Measurements from ENCODE around the gene ABCA6. TPM values are rescaled to one million over a fixed set of nuclear protein-coding genes. Genes with fewer than 3 reads are reported as not detected.

ABCA6 gene
- total RNA-seq, 2 donors from 2014 or later, result not detected

DNA sequence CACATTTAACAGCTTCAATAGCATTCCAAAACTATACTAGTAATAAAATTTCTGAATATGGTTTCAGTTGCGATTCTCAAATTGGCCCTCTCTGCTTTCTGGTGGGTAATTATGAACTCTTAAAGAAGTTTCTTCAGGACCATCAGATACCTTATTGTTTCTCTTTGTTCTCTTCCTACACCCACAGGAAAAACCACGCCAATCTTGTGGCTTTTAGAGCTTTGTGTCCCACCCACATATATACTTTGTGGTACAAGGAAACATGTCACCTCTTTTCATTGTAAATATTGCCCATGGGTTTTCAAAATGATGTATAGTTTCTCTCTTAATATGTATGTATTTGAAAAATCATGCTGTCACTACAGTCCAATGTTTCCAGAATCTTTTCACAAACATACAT, 93.1 kb downstream of the ABCA6 start:
- H3K9me3 ChIP-seq (ENCODE audit: control insufficient read depth, low read length), result no peaks in the 10 kb centered on the region
- Mint-ChIP-seq H3K4me3 (no peak overlapping the region), H3K4me1 (peaks cover 15% of the 10 kb centered on the region), H3K36me3 (ENCODE audit: low read depth) (no peaks in the 10 kb centered on the region), H3K9me3 (peaks cover 8% of the 10 kb centered on the region), H3K27me3 (ENCODE audit: insufficient read depth) (peaks cover under 1% of the 10 kb centered on the region), H3K27ac (no peak overlapping the region)
- H3K27me3 ChIP-seq (ENCODE audit: control insufficient read depth, insufficient read depth, low read length, poor library complexity, severe bottlenecking), result no peaks in the 10 kb centered on the region
- 70 to 92% methylated on average over 2 of the region's 2 CpGs for WGBS, 2 experiments (ENCODE audit: insufficient coverage in 1 of 2, insufficient read length in 1 of 2)
- no peak for DNase-seq
- TF ChIP-seq, protein P1, sequence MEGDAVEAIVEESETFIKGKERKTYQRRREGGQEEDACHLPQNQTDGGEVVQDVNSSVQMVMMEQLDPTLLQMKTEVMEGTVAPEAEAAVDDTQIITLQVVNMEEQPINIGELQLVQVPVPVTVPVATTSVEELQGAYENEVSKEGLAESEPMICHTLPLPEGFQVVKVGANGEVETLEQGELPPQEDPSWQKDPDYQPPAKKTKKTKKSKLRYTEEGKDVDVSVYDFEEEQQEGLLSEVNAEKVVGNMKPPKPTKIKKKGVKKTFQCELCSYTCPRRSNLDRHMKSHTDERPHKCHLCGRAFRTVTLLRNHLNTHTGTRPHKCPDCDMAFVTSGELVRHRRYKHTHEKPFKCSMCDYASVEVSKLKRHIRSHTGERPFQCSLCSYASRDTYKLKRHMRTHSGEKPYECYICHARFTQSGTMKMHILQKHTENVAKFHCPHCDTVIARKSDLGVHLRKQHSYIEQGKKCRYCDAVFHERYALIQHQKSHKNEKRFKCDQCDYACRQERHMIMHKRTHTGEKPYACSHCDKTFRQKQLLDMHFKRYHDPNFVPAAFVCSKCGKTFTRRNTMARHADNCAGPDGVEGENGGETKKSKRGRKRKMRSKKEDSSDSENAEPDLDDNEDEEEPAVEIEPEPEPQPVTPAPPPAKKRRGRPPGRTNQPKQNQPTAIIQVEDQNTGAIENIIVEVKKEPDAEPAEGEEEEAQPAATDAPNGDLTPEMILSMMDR (conservative IDR thresholded peaks at IDR 0.05), result no peak
- no peaks in the 10 kb centered on the region for H3K36me3 ChIP-seq (ENCODE audit: control insufficient read depth, insufficient read depth, low read length)
- H3K27ac ChIP-seq (ENCODE audit: low read depth, low read length), result no peak overlapping the region
- H3K9ac ChIP-seq (ENCODE audit: extremely low read depth, low read length, poor library complexity, severe bottlenecking), result no peak overlapping the region
- H3K4me3 ChIP-seq (ENCODE audit: low read length), result no peak overlapping the region
- peaks cover 10% of the 10 kb centered on the region for H3K4me1 ChIP-seq (ENCODE audit: control insufficient read depth, insufficient read depth, low read length)

DNA sequence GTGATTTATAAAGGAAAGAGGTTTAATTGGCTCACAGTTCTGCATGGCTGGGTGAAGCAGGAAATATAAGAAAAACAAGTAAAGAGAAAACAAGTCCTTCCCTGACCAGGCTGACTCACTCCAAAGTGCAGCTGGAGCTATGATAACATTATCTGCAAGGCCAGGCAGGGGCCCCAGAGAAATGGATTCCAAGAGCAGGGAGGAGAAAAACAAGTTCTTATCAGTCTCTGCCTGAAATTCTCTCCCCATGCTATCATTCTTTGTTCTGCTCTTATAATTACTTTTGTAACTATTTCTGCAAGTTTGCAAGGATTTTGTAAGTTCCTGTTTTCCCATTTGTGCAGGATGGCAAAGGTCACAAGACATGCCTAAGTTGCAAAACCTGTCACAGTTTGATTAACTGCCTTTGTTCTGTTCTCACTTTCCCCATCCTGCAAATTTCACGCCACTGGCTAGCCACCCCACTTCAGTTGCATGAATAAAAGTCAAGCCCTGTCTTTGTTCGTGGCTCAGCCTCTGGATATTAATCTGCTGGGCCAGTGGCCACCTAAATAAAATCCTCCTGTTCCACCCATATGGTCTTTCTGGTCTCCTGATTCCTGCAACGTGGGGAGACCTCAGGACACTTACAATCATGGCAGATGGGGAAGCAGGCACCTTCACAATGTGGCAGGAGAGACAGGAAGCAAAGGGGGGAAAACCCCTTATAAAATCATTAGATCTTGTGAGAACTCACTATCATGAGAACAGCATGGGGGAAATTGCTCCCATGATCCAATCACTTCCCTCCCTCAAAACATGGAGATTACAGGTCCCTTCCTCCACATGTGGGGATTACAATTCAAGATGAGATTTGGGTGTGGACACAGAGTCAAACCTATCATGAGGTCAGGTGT, 94.1 kb downstream of the ABCA6 start:
- no peaks in the 10 kb centered on the region for H3K9me3 ChIP-seq (ENCODE audit: control insufficient read depth, low read length)
- H3K36me3 ChIP-seq (ENCODE audit: control insufficient read depth, insufficient read depth, low read length), result no peaks in the 10 kb centered on the region
- peaks cover 10% of the 10 kb centered on the region for H3K4me1 ChIP-seq (ENCODE audit: control insufficient read depth, insufficient read depth, low read length)
- no peak overlapping the region for H3K9ac ChIP-seq (ENCODE audit: extremely low read depth, low read length, poor library complexity, severe bottlenecking)
- Mint-ChIP-seq H3K36me3 (ENCODE audit: low read depth) (no peaks in the 10 kb centered on the region), H3K9me3 (peaks cover 8% of the 10 kb centered on the region), H3K4me1 (peaks cover 15% of the 10 kb centered on the region), H3K27ac (peak overlapping the region; percentile 88), H3K4me3 (no peak overlapping the region), H3K27me3 (ENCODE audit: insufficient read depth) (no peaks in the 10 kb centered on the region)
- H3K4me3 ChIP-seq (ENCODE audit: low read length), result peak overlapping the region; percentile 38
- DNase-seq, result peak; percentile 80
- WGBS, 2 experiments (ENCODE audit: insufficient coverage in 1 of 2, insufficient read length in 1 of 2), result 29 to 53% methylated on average over 2 to 3 of the region's 3 CpGs
- TF ChIP-seq, protein P1 (conservative IDR thresholded peaks at IDR 0.05), result no peak
- peak overlapping the region; percentile 40 for H3K27ac ChIP-seq (ENCODE audit: low read depth, low read length)
- no peaks in the 10 kb centered on the region for H3K27me3 ChIP-seq (ENCODE audit: control insufficient read depth, insufficient read depth, low read length, poor library complexity, severe bottlenecking)

DNA sequence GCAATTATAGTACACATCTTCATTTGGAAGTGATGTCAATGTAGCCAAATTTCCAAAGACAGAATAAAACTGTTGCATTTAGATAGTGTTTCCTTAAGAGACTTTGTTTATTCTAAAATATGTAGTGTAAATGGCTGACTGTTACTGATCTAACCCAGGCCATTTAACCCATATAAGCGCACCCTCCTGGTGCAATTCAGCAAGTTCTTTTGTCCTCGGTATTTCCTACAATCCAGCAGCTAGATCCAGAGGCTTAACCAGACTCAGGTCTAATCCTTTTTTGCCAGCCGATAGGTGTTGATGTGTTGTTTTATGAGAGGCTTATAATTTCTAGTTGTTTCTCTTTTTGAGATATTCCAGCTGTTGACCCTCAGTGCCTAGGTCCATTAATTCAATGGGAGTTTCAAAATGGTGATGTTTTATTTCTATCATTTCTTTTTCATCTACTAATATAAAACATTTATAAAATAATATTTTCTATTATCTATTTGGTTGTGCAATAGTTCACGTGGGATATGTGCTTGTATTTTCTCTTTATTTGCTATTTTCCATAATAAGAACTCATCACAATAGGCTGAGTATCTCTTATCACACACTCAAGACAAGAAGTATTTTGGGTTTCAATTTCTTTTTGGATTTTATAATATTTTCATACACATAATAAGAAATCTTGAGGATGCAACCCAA, 95.4 kb downstream of the ABCA6 start:
- TF ChIP-seq, protein P1 (conservative IDR thresholded peaks at IDR 0.05), result peak; percentile 44
- no peaks in the 10 kb centered on the region for H3K36me3 ChIP-seq (ENCODE audit: control insufficient read depth, insufficient read depth, low read length)
- no peak overlapping the region for H3K4me3 ChIP-seq (ENCODE audit: low read length)
- 79% methylated on average over 3 of the region's 4 CpGs; no CpG with 5 or more reads in 1 of the 2 experiments for WGBS, 2 experiments (ENCODE audit: insufficient coverage in 1 of 2, insufficient read length in 1 of 2)
- peak overlapping the region; percentile 13 for H3K27ac Mint-ChIP-seq
- peaks cover 10% of the 10 kb centered on the region for H3K4me1 ChIP-seq (ENCODE audit: control insufficient read depth, insufficient read depth, low read length)
- no peak overlapping the region for H3K9ac ChIP-seq (ENCODE audit: extremely low read depth, low read length, poor library complexity, severe bottlenecking)
- H3K27me3 ChIP-seq (ENCODE audit: control insufficient read depth, insufficient read depth, low read length, poor library complexity, severe bottlenecking), result no peaks in the 10 kb centered on the region
- H3K4me1 Mint-ChIP-seq, result peaks cover 15% of the 10 kb centered on the region
- no peaks in the 10 kb centered on the region for H3K9me3 ChIP-seq (ENCODE audit: control insufficient read depth, low read length)
- peaks cover 8% of the 10 kb centered on the region for H3K9me3 Mint-ChIP-seq
- H3K27me3 Mint-ChIP-seq (ENCODE audit: insufficient read depth), result no peaks in the 10 kb centered on the region
- no peaks in the 10 kb centered on the region for H3K36me3 Mint-ChIP-seq (ENCODE audit: low read depth)
- no peak overlapping the region for H3K27ac ChIP-seq (ENCODE audit: low read depth, low read length)
- no peak overlapping the region for H3K4me3 Mint-ChIP-seq
- peak; percentile 60 for DNase-seq
